Thoracic aorta endothelial cell (primary cell): ENCODE measurements around the gene GAGE13. TPM values are rescaled to one million over a fixed set of nuclear protein-coding genes. Genes with fewer than 3 reads are reported as not detected.

Experiments
- total RNA-seq: library from RNA; depleted of rRNA; stranded (reverse); fragments of >200 nt; gene quantifications from 2 replicates; pipeline ENCODE4 v1.2.3, GENCODE V29; 2012

Gene GAGE13, protein sequence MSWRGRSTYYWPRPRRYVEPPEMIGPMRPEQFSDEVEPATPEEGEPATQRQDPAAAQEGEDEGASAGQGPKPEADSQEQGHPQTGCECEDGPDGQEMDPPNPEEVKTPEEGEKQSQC
- total RNA-seq = not detected in 2 replicates

DNA sequence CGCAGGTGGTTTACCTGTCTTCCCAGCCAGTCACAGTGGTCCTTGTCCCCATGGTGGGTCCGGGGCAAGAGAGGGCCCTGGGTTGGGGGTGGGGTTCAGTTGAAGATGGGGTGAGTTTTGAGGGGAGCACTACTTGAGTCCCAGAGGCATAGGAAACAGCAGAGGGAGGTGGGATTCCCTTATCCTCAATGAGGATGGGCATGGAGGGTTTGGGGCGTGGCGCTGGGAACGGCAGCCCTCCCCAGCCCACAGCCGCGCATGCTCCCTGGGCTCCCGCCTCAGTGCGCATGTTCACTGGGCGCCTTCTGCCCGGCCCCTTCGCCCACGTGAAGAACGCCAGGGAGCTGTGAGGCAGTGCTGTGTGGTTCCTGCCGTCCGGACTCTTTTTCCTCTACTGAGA lies at the start of gene GAGE13:
Gene GAGE13, plus strand, starts transcription at position 301 of the 400 bp plus-strand sequence. CDS start 1,156 bp downstream, outside the sequence.

DNA sequence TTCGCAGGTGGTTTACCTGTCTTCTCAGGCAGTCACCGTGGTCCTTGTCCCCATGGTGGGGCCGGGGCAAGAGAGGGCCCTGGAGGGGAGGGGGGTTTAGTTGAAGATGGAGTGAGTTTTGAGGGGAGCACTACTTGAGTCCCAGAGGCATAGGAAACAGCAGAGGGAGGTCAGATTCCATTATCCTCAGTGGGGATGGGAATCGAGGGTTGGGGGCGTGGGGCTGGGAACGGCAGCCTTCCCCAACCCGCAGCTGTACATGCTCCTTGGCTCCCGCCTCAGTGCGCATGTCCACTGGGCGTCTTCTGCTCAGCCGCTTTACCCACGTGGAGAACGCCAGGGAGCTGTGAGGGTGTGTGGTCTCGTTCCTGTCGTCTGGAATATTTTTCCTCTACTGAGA lies 28.0 kb upstream of the GAGE13 start, which contains the start of gene GAGE10:
Gene GAGE10, plus strand, starts transcription at position 301 of the 400 bp plus-strand sequence. CDS start 1,214 bp downstream, outside the sequence.

DNA sequence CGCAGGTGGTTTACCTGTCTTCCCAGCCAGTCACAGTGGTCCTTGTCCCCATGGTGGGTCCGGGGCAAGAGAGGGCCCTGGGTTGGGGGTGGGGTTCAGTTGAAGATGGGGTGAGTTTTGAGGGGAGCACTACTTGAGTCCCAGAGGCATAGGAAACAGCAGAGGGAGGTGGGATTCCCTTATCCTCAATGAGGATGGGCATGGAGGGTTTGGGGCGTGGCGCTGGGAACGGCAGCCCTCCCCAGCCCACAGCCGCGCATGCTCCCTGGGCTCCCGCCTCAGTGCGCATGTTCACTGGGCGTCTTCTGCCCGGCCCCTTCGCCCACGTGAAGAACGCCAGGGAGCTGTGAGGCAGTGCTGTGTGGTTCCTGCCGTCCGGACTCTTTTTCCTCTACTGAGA lies 9.6 kb upstream of the GAGE13 start, which contains the start of gene GAGE12J:
Gene GAGE12J, plus strand, starts transcription at position 301 of the 400 bp plus-strand sequence. CDS start 1,157 bp downstream, outside the sequence.

Other genes with a start within 250 kb of the GAGE13 start
- 17.8 and 19.5 TPM in 2 replicates for gene GPKOW, start 207.8 kb upstream of the GAGE13 start, total RNA-seq
- 0.36 and 0.40 TPM in 2 replicates for gene MAGIX, start 168.8 kb upstream of the GAGE13 start, total RNA-seq
- gene PLP2, start 159.7 kb upstream of the GAGE13 start, total RNA-seq = 56.9 and 83.6 TPM in 2 replicates
- gene PRICKLE3, start 145.2 kb upstream of the GAGE13 start, total RNA-seq = 4.8 and 7.5 TPM in 2 replicates
- gene SYP, start 131.4 kb upstream of the GAGE13 start, total RNA-seq = 0.13 and 0.36 TPM in 2 replicates
- gene CACNA1F, start 98.2 kb upstream of the GAGE13 start, total RNA-seq = not detected in 2 replicates
- 12.0 and 14.7 TPM in 2 replicates for gene CCDC22, start 96.1 kb upstream of the GAGE13 start, total RNA-seq
- not detected in 2 replicates for gene FOXP3, start 66.9 kb upstream of the GAGE13 start, total RNA-seq
- 0.93 and 1.9 TPM in 2 replicates for gene PPP1R3F, start 61.8 kb upstream of the GAGE13 start, total RNA-seq
- gene GAGE10, start 27.9 kb upstream of the GAGE13 start, total RNA-seq = not detected in 2 replicates
- gene GAGE12J, start 9.5 kb upstream of the GAGE13 start, total RNA-seq = not detected in 2 replicates
- not detected in 2 replicates for gene GAGE12C, start 200.6 kb downstream of the GAGE13 start, total RNA-seq
- gene GAGE12D, start 210.2 kb downstream of the GAGE13 start, total RNA-seq = not detected in 2 replicates
- gene GAGE12E, start 219.7 kb downstream of the GAGE13 start, total RNA-seq = not detected in 2 replicates
- not detected in 2 replicates for gene GAGE12F, start 229.3 kb downstream of the GAGE13 start, total RNA-seq
- gene GAGE12G, start 238.8 kb downstream of the GAGE13 start, total RNA-seq = not detected in 2 replicates
- not detected in 2 replicates for gene GAGE12H, start 248.4 kb downstream of the GAGE13 start, total RNA-seq